B cell (primary cell): Measurements from ENCODE around the gene TBC1D25. TPM values are rescaled to one million over a fixed set of nuclear protein-coding genes. Genes with fewer than 3 reads are reported as not detected.

ENCODE experiments used
- ATAC-seq: fragments of 200-7000 bp; cut with Tn5 transposase; one replicate; pipeline ENCODE4 v1.10.0; 2021; ENCODE audit warnings: low read depth, mild to moderate bottlenecking, moderate number of reproducible peaks, moderate library complexity
- CTCF ChIA-PET: fragments of 350-600 bp; sonication (Branson Sonifier 250); formaldehyde crosslinking; loops from one replicate; lab custom pipeline; 2021; ENCODE audit warnings: antibody characterized with exemption, inconsistent platforms; lab: Charles Lee
- POLR2A ChIA-PET: fragments of 350-600 bp; sonication (Branson Sonifier 250); formaldehyde crosslinking; loops from one replicate; lab custom pipeline; 2021; ENCODE audit warnings: antibody characterized with exemption; lab: Charles Lee
- DNase-seq: peaks from one replicate; pipeline ENCODE4 v3.0.0; 2013
- H2AFZ ChIP-seq: 2 replicates; pipeline ENCODE4 v1.6.1; 2012; ENCODE audit warnings: mild to moderate bottlenecking, low read depth, low read length; ENCODE audit not compliant: insufficient read depth, poor library complexity, severe bottlenecking
- H3K27ac ChIP-seq, 2 donors: 1 replicate in 1 of 2; 2 replicates in 1 of 2; pipeline ENCODE4 v1.5.1; 2012 to 2013; ENCODE audit warnings: low read length in 2 of 2, mild to moderate bottlenecking in 2 of 2, moderate library complexity in 1 of 2
- H3K27me3 ChIP-seq, 4 experiments: fragments of 200-600 bp in 1 of 4; sonication (generic) in 1 of 4; replicated peaks in 1 of 4; 1 replicate in 2 of 4; 2 replicates in 2 of 4; pipeline versions ENCODE4 v1.6.1 to v1.7.0; 2013 to 2016; ENCODE audit warnings: low read length in 3 of 4, mild to moderate bottlenecking in 2 of 4, mixed read lengths in 1 of 4, moderate library complexity in 1 of 4; ENCODE audit not compliant: insufficient read depth in 4 of 4, control insufficient read depth in 3 of 4; ENCODE audit errors: control extremely low read depth in 1 of 4
- H3K36me3 ChIP-seq, 2 experiments: replicated peaks in 1 of 2; 1 replicate in 1 of 2; 2 replicates in 1 of 2; pipeline versions ENCODE4 v1.6.1 to v1.7.1; 2013; ENCODE audit warnings: low read length in 1 of 2; ENCODE audit not compliant: insufficient read depth in 2 of 2, control insufficient read depth in 1 of 2; ENCODE audit errors: control extremely low read depth in 1 of 2, extremely low read depth in 1 of 2
- H3K4me1 ChIP-seq, 2 donors: fragments of 200-600 bp in 1 of 2; sonication (generic) in 1 of 2; 1 replicate in 1 of 2; 2 replicates in 1 of 2; pipeline versions ENCODE4 v1.5.1 to v1.6.1; 2013 to 2017; ENCODE audit warnings: low read length in 2 of 2; ENCODE audit not compliant: control insufficient read depth in 2 of 2, insufficient read depth in 2 of 2
- H3K4me2 ChIP-seq: replicated peaks from 2 replicates; pipeline ENCODE3; 2012; ENCODE audit warnings: mild to moderate bottlenecking, low read depth, low read length; ENCODE audit not compliant: poor library complexity, severe bottlenecking
- H3K4me3 ChIP-seq, 5 experiments: fragments of 200-600 bp in 1 of 5; sonication (generic) in 1 of 5; 1 replicate in 3 of 5; 2 replicates in 2 of 5; pipeline versions ENCODE4 v1.5.1 to v1.7.0; 2011 to 2016; ENCODE audit warnings: low read length in 4 of 5, mild to moderate bottlenecking in 4 of 5, low read depth in 2 of 5, control low read depth in 1 of 5, moderate library complexity in 1 of 5; ENCODE audit not compliant: insufficient read depth in 1 of 5; ENCODE audit errors: control extremely low read depth in 1 of 5, extremely low read depth in 1 of 5
- H3K79me2 ChIP-seq: fragments of 200-600 bp; sonication (generic); one replicate; pipeline ENCODE4 v1.6.0; 2016; ENCODE audit warnings: low read length; ENCODE audit not compliant: control insufficient read depth, insufficient read depth
- H3K9ac ChIP-seq: fragments of 200-600 bp; sonication (generic); 2 replicates; pipeline ENCODE4 v1.6.1; 2017; ENCODE audit warnings: mild to moderate bottlenecking, low read length, moderate library complexity
- H3K9me3 ChIP-seq, 3 donors: one replicate each; pipeline versions ENCODE4 v1.6.1 to v1.7.1; 2013; ENCODE audit warnings: low read length in 2 of 3; ENCODE audit not compliant: control insufficient read depth in 2 of 3, insufficient read depth in 1 of 3; ENCODE audit errors: control extremely low read depth in 1 of 3
- H4K20me1 ChIP-seq: 2 replicates; pipeline ENCODE4 v1.6.0; 2012; ENCODE audit warnings: mild to moderate bottlenecking, low read length; ENCODE audit not compliant: insufficient read depth, control insufficient read depth, poor library complexity, severe bottlenecking
- H3K27ac Mint-ChIP-seq: one replicate; pipeline ENCODE4 v1.8.0; 2021; ENCODE audit warnings: mixed read lengths
- H3K27me3 Mint-ChIP-seq: one replicate; pipeline ENCODE4 v1.8.0; 2021; ENCODE audit warnings: mixed read lengths
- H3K4me1 Mint-ChIP-seq: one replicate; pipeline ENCODE4 v1.8.0; 2021; ENCODE audit warnings: mixed read lengths
- H3K4me3 Mint-ChIP-seq: one replicate; pipeline ENCODE4 v1.8.0; 2021; ENCODE audit warnings: mixed read lengths
- H3K9me3 Mint-ChIP-seq: one replicate; pipeline ENCODE4 v1.8.0; 2022; ENCODE audit warnings: mixed read lengths; ENCODE audit not compliant: insufficient read depth
- CTCF ChIP-seq: fragments of 200-600 bp; IDR thresholded peaks from one replicate; pipeline ENCODE4 v1.8.0; 2022; ENCODE audit warnings: antibody characterized with exemption, mild to moderate bottlenecking
- EZH2 ChIP-seq: IDR thresholded peaks from 2 replicates; pipeline ENCODE4 v1.6.1; 2012; ENCODE audit warnings: borderline replicate concordance, low read depth, mild to moderate bottlenecking, moderate library complexity, low read length; ENCODE audit not compliant: insufficient read depth, poor library complexity, severe bottlenecking
- WGBS: methylation state at CpG from one replicate; pipeline ENCODE4 v1.1.5; 2013; ENCODE audit warnings: missing lambda C conversion rate; ENCODE audit not compliant: insufficient coverage; 5-methylcytosine and 5-hydroxymethylcytosine counted together
- intact Hi-C: fragments of 100-400 bp; cut with micrococcal nuclease; formaldehyde crosslinking; loops from one replicate; pipeline ENCODE4 v1.10.0; 2022
- polyA plus RNA-seq: library from polyadenylated mRNA; depleted of rRNA; stranded (reverse); fragments of >200 nt; gene quantifications from 2 replicates; pipeline ENCODE4 v1.2.3, GENCODE V29; 2012
- total RNA-seq, 2 donors: library from RNA; stranded (reverse); fragments of 120-200 nt in 1 of 2; gene quantifications; 1 replicate in 1 of 2; 2 replicates in 1 of 2; pipeline versions ENCODE4 v1.2.3 to v1.2.4, GENCODE V29; 2013 to 2022

TBC1D25 gene
- total and polyA plus RNA-seq, 2 donors (not counting 1 experiment from before 2014, with no cell fraction given), result 24.6 to 31.5 TPM

DNA sequence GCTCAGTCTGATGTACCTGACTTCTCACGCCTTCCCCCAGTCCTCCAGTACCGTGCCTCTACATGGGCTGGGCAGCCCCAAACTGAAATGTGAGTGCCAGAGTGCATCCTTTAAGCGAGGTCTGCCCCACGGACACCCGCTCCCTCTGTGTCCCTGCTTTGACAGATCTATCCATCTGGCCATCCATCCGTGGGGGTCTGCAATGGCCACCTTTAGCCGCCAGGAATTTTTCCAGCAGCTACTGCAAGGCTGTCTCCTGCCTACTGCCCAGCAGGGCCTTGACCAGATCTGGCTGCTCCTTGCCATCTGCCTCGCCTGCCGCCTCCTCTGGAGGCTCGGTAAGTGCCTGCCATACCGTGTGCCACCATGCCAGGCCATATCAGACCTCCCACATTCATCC, 29.9 kb upstream of the TBC1D25 start:
- Mint-ChIP-seq H3K9me3 (no peaks in the 10 kb centered on the region), H3K4me3 (peak overlapping the region; percentile 92), H3K4me1 (peaks cover 12% of the 10 kb centered on the region), H3K27me3 (no peaks in the 10 kb centered on the region), H3K27ac (peak overlapping the region; percentile 82)
- Histone ChIP-seq H3K27ac (no peak overlapping the region), H3K27me3 (no peaks in the 10 kb centered on the region), H3K4me2 (peak overlapping the region; percentile 80), H4K20me1 (no peaks in the 10 kb centered on the region), H3K4me1 (peaks cover 3 to 13% of the 10 kb centered on the region in 2 donors), H3K36me3 (no peaks in the 10 kb centered on the region), H3K9me3 (no peaks in the 10 kb centered on the region), H3K79me2 (no peaks in the 10 kb centered on the region), H2AFZ (no peak overlapping the region), H3K9ac (peak overlapping the region; percentile 78), H3K4me3 (peak overlapping the region in 3 of 5 experiments; percentile 58 to 82 (median 74))
- ATAC-seq (no peak), DNase-seq (no peak)
- 89% methylated on average over 8 of the region's 11 CpGs for WGBS
- POLR2A ChIA-PET, result no interaction called here
- intact Hi-C loops, result loop anchor here (5.0 kb wide), 1 partner anchor 42 kb away; no protein-coding TSS in a partner anchor
- TF ChIP-seq EZH2, result no peak
- no peak for TF ChIP-seq CTCF
- CTCF ChIA-PET, result no interaction called here

- no peak overlapping the region for H2AFZ ChIP-seq
- H3K79me2 ChIP-seq, result no peaks in the 10 kb centered on the region
- no peaks in the 10 kb centered on the region for H3K27me3 ChIP-seq
- H3K4me2 ChIP-seq, result no peak overlapping the region
- no peak overlapping the region for H3K4me3 Mint-ChIP-seq
- TF ChIP-seq EZH2, result no peak
- TF ChIP-seq CTCF, result no peak
- H3K27me3 Mint-ChIP-seq, result no peaks in the 10 kb centered on the region
- ChIA-PET POLR2A (no interaction called here), CTCF (no interaction called here)
- intact Hi-C loops, result no loop called here
- peaks cover 3 to 13% of the 10 kb centered on the region in 2 donors for H3K4me1 ChIP-seq
- ATAC-seq (no peak), DNase-seq (no peak)
- no peaks in the 10 kb centered on the region for H3K9me3 ChIP-seq
- H3K9me3 Mint-ChIP-seq, result no peaks in the 10 kb centered on the region
- H3K27ac ChIP-seq, result no peak overlapping the region
- H3K36me3 ChIP-seq, result no peaks in the 10 kb centered on the region
- no peak overlapping the region for H3K27ac Mint-ChIP-seq
- no peaks in the 10 kb centered on the region for H4K20me1 ChIP-seq
- no peak overlapping the region for H3K4me3 ChIP-seq
- no peak overlapping the region for H3K9ac ChIP-seq
- WGBS, result 95% methylated on average over 3 of the region's 4 CpGs
- peaks cover 12% of the 10 kb centered on the region for H3K4me1 Mint-ChIP-seq
These were observed 28.0 kb upstream of the TBC1D25 start for GRCh38 chrX:48511560-48511959.
